Smooth muscle cell (in vitro differentiated cells): ENCODE results near the gene STX2. TPM values are rescaled to one million over a fixed set of nuclear protein-coding genes. Genes with fewer than 3 reads are reported as not detected.

Source experiments
- DNase-seq: peaks from one replicate; lab custom pipeline; 2025; ENCODE audit not compliant: unreplicated experiment; lab: John Stamatoyannopoulos, UW
- H2AFZ ChIP-seq: fragments of 200-600 bp; sonication (generic); 2 replicates; pipeline ENCODE4 v1.6.0; 2016; ENCODE audit warnings: antibody characterized with exemption, low read depth, mild to moderate bottlenecking
- H3F3A ChIP-seq: fragments of 200-600 bp; sonication (generic); 2 replicates; pipeline ENCODE4 v1.6.0; 2017; ENCODE audit warnings: antibody characterized with exemption, low read depth
- H3K27ac ChIP-seq: fragments of 200-600 bp; sonication (generic); 2 replicates; pipeline ENCODE4 v1.5.1; 2016; ENCODE audit warnings: low read depth, mild to moderate bottlenecking
- H3K27me3 ChIP-seq: fragments of 200-600 bp; sonication (generic); 2 replicates; pipeline ENCODE4 v1.6.1; 2016; ENCODE audit warnings: low read depth, mild to moderate bottlenecking
- H3K36me3 ChIP-seq: fragments of 200-600 bp; sonication (generic); 2 replicates; pipeline ENCODE4 v1.5.1; 2016; ENCODE audit warnings: low read depth
- H3K4me1 ChIP-seq: fragments of 200-600 bp; sonication (generic); 2 replicates; pipeline ENCODE4 v1.5.1; 2016; ENCODE audit warnings: low read depth
- H3K4me2 ChIP-seq: fragments of 200-600 bp; sonication (generic); 2 replicates; pipeline ENCODE4 v1.6.0; 2016; ENCODE audit warnings: mild to moderate bottlenecking
- H3K4me3 ChIP-seq: fragments of 200-600 bp; sonication (generic); 2 replicates; pipeline ENCODE4 v1.5.1; 2016; ENCODE audit warnings: mild to moderate bottlenecking
- H3K79me2 ChIP-seq: fragments of 200-600 bp; sonication (generic); 2 replicates; pipeline ENCODE4 v1.6.0; 2016; ENCODE audit warnings: low read depth, mild to moderate bottlenecking
- H3K9ac ChIP-seq: fragments of 200-600 bp; sonication (generic); 2 replicates; pipeline ENCODE4 v1.6.0; 2016; ENCODE audit warnings: low read depth
- H3K9me3 ChIP-seq: fragments of 200-600 bp; sonication (generic); replicated peaks from 2 replicates; pipeline ENCODE4 v1.5.1; 2016; ENCODE audit warnings: low read depth
- H4K20me1 ChIP-seq: fragments of 200-600 bp; sonication (generic); 2 replicates; pipeline ENCODE4 v1.6.0; 2016; ENCODE audit warnings: low read depth
- WGBS: methylation state at CpG from one replicate; pipeline ENCODE4 v1.1.7; 2016; ENCODE audit warnings: low lambda C conversion rate; 5-methylcytosine and 5-hydroxymethylcytosine counted together
- polyA plus RNA-seq: library from polyadenylated mRNA; unstranded; fragments of >200 nt; fragmentation: Nextera tagmentation; extraction: Ambion mirVana; gene quantifications from 2 replicates; pipeline ENCODE4 v1.2.1, GENCODE V29; 2016
- total RNA-seq: library from RNA; depleted of rRNA; stranded (reverse); fragments of >200 nt; gene quantifications from 2 replicates; pipeline ENCODE4 v1.2.3, GENCODE V29; 2014
- TF ChIP-seq, protein P1 (sequence below): fragments of 200-600 bp; sonication (generic); IDR thresholded peaks from 2 replicates; pipeline ENCODE4 v1.5.1; 2017; ENCODE audit warnings: borderline replicate concordance, mild to moderate bottlenecking, antibody characterized with exemption; ENCODE audit not compliant: insufficient read depth, poor library complexity, severe bottlenecking

The STX2 gene
- total and polyA plus RNA-seq, 2 experiments from 2014 or later, result 25.3 to 32.8 TPM

DNA sequence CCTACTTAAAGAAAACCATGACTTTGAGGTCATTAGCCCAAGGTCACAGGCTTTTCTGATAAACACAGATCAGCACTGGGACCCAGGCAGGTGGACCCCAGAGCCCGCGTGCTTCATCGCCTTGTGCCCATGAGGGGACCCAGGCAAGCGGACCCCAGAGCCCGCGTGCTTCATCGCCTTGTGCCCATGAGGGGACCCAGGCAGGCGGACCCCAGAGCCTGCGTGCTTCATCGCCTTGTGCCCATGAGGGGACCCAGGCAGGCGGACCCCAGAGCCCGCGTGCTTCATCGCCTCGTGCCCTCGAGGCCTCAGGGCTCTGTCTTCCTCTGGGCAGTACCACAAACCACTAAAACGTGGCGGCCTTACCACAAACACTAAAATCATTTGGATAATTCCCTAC is 31.7 kb downstream of the STX2 start:
- no peak overlapping the region for H3K4me2 ChIP-seq

DNA sequence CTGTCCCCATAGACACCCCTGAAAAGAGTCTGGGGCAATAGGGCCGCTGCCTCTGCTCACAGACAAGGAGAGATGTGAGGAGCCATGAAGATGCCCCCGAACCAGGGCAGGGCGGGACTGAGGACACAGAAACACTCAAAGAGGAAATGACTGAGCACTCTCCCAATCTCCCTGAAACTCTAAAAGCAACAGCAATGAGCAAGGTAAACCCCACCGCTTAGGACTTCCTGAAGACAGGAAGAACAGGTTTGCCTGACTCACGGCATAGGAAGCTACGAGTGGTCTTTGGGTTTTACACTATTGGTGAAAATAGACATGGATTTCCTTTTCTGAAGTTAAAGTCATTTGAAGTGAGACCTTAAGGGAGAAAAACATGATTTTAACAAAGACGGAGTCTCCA is 32.5 kb downstream of the STX2 start:
- no peak overlapping the region for H3K4me3 ChIP-seq
- WGBS, result 76% methylated on average over 7 of the region's 7 CpGs

More for the DNA sequence above, 31.7 kb downstream of the STX2 start:
- Histone ChIP-seq H3K4me3 (no peak overlapping the region), H3F3A (no peaks in the 10 kb centered on the region), H4K20me1 (no peaks in the 10 kb centered on the region), H3K27me3 (no peaks in the 10 kb centered on the region), H3K36me3 (no peaks in the 10 kb centered on the region), H3K27ac (no peak overlapping the region), H3K9ac (no peak overlapping the region), H2AFZ (no peak overlapping the region), H3K4me1 (no peaks in the 10 kb centered on the region), H3K9me3 (no peaks in the 10 kb centered on the region), H3K79me2 (no peaks in the 10 kb centered on the region)
- no peak for DNase-seq
- WGBS, result 97% methylated on average over 18 of the region's 18 CpGs
- TF ChIP-seq, protein P1, sequence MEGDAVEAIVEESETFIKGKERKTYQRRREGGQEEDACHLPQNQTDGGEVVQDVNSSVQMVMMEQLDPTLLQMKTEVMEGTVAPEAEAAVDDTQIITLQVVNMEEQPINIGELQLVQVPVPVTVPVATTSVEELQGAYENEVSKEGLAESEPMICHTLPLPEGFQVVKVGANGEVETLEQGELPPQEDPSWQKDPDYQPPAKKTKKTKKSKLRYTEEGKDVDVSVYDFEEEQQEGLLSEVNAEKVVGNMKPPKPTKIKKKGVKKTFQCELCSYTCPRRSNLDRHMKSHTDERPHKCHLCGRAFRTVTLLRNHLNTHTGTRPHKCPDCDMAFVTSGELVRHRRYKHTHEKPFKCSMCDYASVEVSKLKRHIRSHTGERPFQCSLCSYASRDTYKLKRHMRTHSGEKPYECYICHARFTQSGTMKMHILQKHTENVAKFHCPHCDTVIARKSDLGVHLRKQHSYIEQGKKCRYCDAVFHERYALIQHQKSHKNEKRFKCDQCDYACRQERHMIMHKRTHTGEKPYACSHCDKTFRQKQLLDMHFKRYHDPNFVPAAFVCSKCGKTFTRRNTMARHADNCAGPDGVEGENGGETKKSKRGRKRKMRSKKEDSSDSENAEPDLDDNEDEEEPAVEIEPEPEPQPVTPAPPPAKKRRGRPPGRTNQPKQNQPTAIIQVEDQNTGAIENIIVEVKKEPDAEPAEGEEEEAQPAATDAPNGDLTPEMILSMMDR, result no peak

DNA sequence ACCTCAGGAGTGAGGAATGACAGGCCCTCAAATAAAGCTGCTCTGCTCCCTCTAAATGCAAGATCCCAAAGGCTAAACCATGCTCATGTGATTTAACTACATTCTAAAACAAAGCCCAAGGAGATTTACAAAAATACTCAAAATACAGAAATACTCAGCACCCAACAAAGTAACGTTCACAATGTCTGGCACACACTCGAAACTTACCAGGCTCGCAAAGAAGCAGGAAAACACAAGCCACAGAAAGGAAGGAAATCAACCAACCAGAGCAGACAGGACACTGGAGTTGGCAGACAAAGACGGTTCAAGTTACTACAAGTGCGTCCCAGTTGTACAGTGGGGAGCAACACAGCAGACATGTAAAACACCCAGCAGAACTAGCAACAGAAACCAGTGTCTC is 33.4 kb downstream of the STX2 start:
- no peak for DNase-seq
- TF ChIP-seq, protein P1, result no peak
- Histone ChIP-seq H4K20me1 (no peaks in the 10 kb centered on the region), H2AFZ (no peak overlapping the region), H3K27me3 (no peaks in the 10 kb centered on the region), H3F3A (no peaks in the 10 kb centered on the region), H3K36me3 (no peaks in the 10 kb centered on the region), H3K9me3 (no peaks in the 10 kb centered on the region), H3K27ac (no peak overlapping the region), H3K79me2 (no peaks in the 10 kb centered on the region), H3K4me2 (no peak overlapping the region), H3K4me3 (no peak overlapping the region), H3K9ac (no peak overlapping the region), H3K4me1 (no peaks in the 10 kb centered on the region)
- WGBS, result 96% methylated on average over 5 of the region's 5 CpGs

More for the DNA sequence above, 32.5 kb downstream of the STX2 start:
- Histone ChIP-seq H2AFZ (no peak overlapping the region), H3K27me3 (no peaks in the 10 kb centered on the region), H3K27ac (peak overlapping the region; percentile 19), H3K36me3 (no peaks in the 10 kb centered on the region), H3K4me2 (no peak overlapping the region), H3K79me2 (no peaks in the 10 kb centered on the region), H4K20me1 (no peaks in the 10 kb centered on the region), H3F3A (no peaks in the 10 kb centered on the region), H3K9me3 (no peaks in the 10 kb centered on the region), H3K9ac (no peak overlapping the region), H3K4me1 (no peaks in the 10 kb centered on the region)
- TF ChIP-seq, protein P1, result no peak
- no peak for DNase-seq

DNA sequence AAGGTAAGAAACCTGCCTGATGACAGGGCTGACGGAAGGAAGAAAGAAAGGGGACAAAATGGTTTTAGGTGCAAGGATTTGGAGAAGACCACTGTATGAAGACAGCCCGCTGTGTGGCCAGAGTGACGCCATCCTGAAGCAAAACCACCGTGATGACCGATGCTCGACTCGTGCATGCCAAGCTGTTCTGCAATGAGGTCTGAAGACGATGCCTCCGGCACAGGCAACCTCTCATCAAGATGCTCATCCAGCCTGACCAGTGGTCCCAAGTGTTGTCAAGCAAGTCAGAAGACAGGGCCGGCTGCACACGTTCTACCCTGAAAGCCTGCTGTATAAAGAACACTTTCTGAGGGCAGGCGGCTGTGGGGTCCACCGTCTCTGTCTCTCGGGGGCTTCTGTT is 34.8 kb downstream of the STX2 start:
- DNase-seq, result no peak
- H2AFZ ChIP-seq, result no peak overlapping the region
- H4K20me1 ChIP-seq, result no peaks in the 10 kb centered on the region
- no peaks in the 10 kb centered on the region for H3K27me3 ChIP-seq
- H3K9me3 ChIP-seq, result no peaks in the 10 kb centered on the region
- H3K36me3 ChIP-seq, result no peaks in the 10 kb centered on the region
- H3K79me2 ChIP-seq, result no peaks in the 10 kb centered on the region
- H3K9ac ChIP-seq, result no peak overlapping the region
- TF ChIP-seq, protein P1, result no peak
- no peak overlapping the region for H3K4me3 ChIP-seq
- H3K4me1 ChIP-seq, result no peaks in the 10 kb centered on the region
- WGBS, result 94% methylated on average over 14 of the region's 14 CpGs
- H3K27ac ChIP-seq, result no peak overlapping the region
- no peak overlapping the region for H3K4me2 ChIP-seq
- no peaks in the 10 kb centered on the region for H3F3A ChIP-seq
